LNCAP (cell line): ENCODE results near the gene TIAM2.

Experiments
- CTCF ChIP-seq: fragments of 450-650 bp; IDR thresholded peaks from 2 replicates; pipeline ENCODE4 v1.5.1; 2017; ENCODE audit warnings: mild to moderate bottlenecking

The TIAM2 gene

GRCh38 chr6:154996016-154996590, 988 bp downstream of the TIAM2 start:
- TF ChIP-seq CTCF: no peak

- TF ChIP-seq CTCF: no peak
These were observed 1.8 kb downstream of the TIAM2 start for GRCh38 chr6:154996841-154997311.

GRCh38 chr6:154998855-154999254, 3.7 kb downstream of the TIAM2 start:
- TF ChIP-seq CTCF: no peak

GRCh38 chr6:155001482-155001881, 6.4 kb downstream of the TIAM2 start:
- no peak for TF ChIP-seq CTCF

- no peak for TF ChIP-seq CTCF
These were observed 6.8 kb downstream of the TIAM2 start for GRCh38 chr6:155001934-155002333.

GRCh38 chr6:155003476-155003875, 8.4 kb downstream of the TIAM2 start:
- no peak for TF ChIP-seq CTCF

GRCh38 chr6:155004017-155004416, 8.9 kb downstream of the TIAM2 start:
- no peak for TF ChIP-seq CTCF
